HEK293 (cell line): ENCODE results near the gene ZAP70.

Experiments used
- CTCF ChIP-seq: fragments of 450-650 bp; formaldehyde crosslinking; IDR thresholded peaks from 2 replicates; pipeline ENCODE4 v1.5.1; 2016; ENCODE audit warnings: missing biosample characterization, missing genetic modification characterization
- PRDM2 ChIP-seq: fragments of 450-650 bp; formaldehyde crosslinking; IDR thresholded peaks from 2 replicates; pipeline ENCODE4 v1.5.1; 2016; ENCODE audit warnings: missing biosample characterization, missing genetic modification characterization, borderline replicate concordance
- RBAK ChIP-seq: fragments of 450-650 bp; formaldehyde crosslinking; IDR thresholded peaks from 2 replicates; pipeline ENCODE4 v1.5.1; 2016; ENCODE audit warnings: missing biosample characterization, missing genetic modification characterization
- ZBTB21 ChIP-seq: fragments of 450-650 bp; formaldehyde crosslinking; IDR thresholded peaks from 2 replicates; pipeline ENCODE4 v1.5.1; 2017; ENCODE audit warnings: missing biosample characterization, missing genetic modification characterization
- ZNF239 ChIP-seq: fragments of 450-650 bp; formaldehyde crosslinking; IDR thresholded peaks from 2 replicates; pipeline ENCODE4 v1.5.1; 2016; ENCODE audit warnings: missing biosample characterization, missing genetic modification characterization
- ZNF274 ChIP-seq, 2 experiments: fragments of 200-500 bp in 1 of 2; fragments of 450-650 bp in 1 of 2; sonication (Bioruptor generic) in 1 of 2; formaldehyde crosslinking in 1 of 2; IDR thresholded peaks; 2 replicates each; pipeline versions ENCODE4 v1.5.1 to v1.6.1; 2014 to 2016; ENCODE audit warnings: borderline replicate concordance in 1 of 2, inconsistent platforms in 1 of 2, low read length in 1 of 2, missing biosample characterization in 1 of 2, missing genetic modification characterization in 1 of 2
- ZNF473 ChIP-seq: fragments of 450-650 bp; formaldehyde crosslinking; IDR thresholded peaks from 2 replicates; pipeline ENCODE4 v1.5.1; 2017; ENCODE audit warnings: missing biosample characterization, missing genetic modification characterization
- TF ChIP-seq, protein P1 (sequence below): fragments of 450-650 bp; formaldehyde crosslinking; IDR thresholded peaks from 2 replicates; pipeline ENCODE4 v1.5.0; 2017; ENCODE audit warnings: missing biosample characterization, missing genetic modification characterization, borderline replicate concordance
- TF ChIP-seq, protein P2 (sequence below): fragments of 450-650 bp; formaldehyde crosslinking; IDR thresholded peaks from 2 replicates; pipeline ENCODE4 v1.5.1; 2016; ENCODE audit warnings: missing biosample characterization, missing genetic modification characterization

- no peak for TF ChIP-seq CTCF (tag by site-specific recombination)
- TF ChIP-seq, protein P1, sequence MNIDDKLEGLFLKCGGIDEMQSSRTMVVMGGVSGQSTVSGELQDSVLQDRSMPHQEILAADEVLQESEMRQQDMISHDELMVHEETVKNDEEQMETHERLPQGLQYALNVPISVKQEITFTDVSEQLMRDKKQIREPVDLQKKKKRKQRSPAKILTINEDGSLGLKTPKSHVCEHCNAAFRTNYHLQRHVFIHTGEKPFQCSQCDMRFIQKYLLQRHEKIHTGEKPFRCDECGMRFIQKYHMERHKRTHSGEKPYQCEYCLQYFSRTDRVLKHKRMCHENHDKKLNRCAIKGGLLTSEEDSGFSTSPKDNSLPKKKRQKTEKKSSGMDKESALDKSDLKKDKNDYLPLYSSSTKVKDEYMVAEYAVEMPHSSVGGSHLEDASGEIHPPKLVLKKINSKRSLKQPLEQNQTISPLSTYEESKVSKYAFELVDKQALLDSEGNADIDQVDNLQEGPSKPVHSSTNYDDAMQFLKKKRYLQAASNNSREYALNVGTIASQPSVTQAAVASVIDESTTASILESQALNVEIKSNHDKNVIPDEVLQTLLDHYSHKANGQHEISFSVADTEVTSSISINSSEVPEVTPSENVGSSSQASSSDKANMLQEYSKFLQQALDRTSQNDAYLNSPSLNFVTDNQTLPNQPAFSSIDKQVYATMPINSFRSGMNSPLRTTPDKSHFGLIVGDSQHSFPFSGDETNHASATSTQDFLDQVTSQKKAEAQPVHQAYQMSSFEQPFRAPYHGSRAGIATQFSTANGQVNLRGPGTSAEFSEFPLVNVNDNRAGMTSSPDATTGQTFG, result no peak
- no peak for TF ChIP-seq ZNF473
- no peak for TF ChIP-seq ZBTB21 (tag by site-specific recombination)
- TF ChIP-seq, protein P2, sequence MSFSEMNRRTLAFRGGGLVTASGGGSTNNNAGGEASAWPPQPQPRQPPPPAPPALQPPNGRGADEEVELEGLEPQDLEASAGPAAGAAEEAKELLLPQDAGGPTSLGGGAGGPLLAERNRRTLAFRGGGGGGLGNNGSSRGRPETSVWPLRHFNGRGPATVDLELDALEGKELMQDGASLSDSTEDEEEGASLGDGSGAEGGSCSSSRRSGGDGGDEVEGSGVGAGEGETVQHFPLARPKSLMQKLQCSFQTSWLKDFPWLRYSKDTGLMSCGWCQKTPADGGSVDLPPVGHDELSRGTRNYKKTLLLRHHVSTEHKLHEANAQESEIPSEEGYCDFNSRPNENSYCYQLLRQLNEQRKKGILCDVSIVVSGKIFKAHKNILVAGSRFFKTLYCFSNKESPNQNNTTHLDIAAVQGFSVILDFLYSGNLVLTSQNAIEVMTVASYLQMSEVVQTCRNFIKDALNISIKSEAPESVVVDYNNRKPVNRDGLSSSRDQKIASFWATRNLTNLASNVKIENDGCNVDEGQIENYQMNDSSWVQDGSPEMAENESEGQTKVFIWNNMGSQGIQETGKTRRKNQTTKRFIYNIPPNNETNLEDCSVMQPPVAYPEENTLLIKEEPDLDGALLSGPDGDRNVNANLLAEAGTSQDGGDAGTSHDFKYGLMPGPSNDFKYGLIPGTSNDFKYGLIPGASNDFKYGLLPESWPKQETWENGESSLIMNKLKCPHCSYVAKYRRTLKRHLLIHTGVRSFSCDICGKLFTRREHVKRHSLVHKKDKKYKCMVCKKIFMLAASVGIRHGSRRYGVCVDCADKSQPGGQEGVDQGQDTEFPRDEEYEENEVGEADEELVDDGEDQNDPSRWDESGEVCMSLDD (tag by site-specific recombination), result no peak
- no peak for TF ChIP-seq ZNF239 (tag by site-specific recombination)
- TF ChIP-seq PRDM2 (tag by site-specific recombination), result no peak
- no peak for TF ChIP-seq ZNF274 (IDR thresholded peaks at IDR 0.05; ENCODE audit: low read length)
- no peak for TF ChIP-seq ZNF274 (tag by site-specific recombination; IDR thresholded peaks at IDR 0.05; ENCODE audit: borderline replicate concordance)
- no peak for TF ChIP-seq RBAK (tag by site-specific recombination)
Observed at GRCh38 chr2:97708048-97708380, 5.4 kb upstream of the ZAP70 start.
